ENCODE measurements around the gene PAIP2.

PAIP2 gene

GRCh38 chr5:139386050-139386438, 44.4 kb downstream of the PAIP2 start:
- no peak overlapping the region for H3K27ac ChIP-seq
- TF ChIP-seq CTCF (conservative IDR thresholded peaks at IDR 0.05) = no peak

GRCh38 chr5:139386956-139387355, 45.3 kb downstream of the PAIP2 start:
- H3K27ac ChIP-seq = peak overlapping the region; percentile 85

- peak overlapping the region; percentile 85 for H3K27ac ChIP-seq
- TF ChIP-seq CTCF (conservative IDR thresholded peaks at IDR 0.05) = no peak
Observed at GRCh38 chr5:139387611-139388197, 46.0 kb downstream of the PAIP2 start.

- peak overlapping the region; percentile 85 for H3K27ac ChIP-seq
- TF ChIP-seq CTCF (conservative IDR thresholded peaks at IDR 0.05) = no peak
Observed at GRCh38 chr5:139388198-139388821, 46.7 kb downstream of the PAIP2 start.

GRCh38 chr5:139389701-139390638, 48.3 kb downstream of the PAIP2 start, which contains the start of gene MZB1:
Gene MZB1 (minus strand): TSS chr5:139389913. CDS start chr5:139389856, 57 bp downstream.
- H3K27ac ChIP-seq = peak within 1 kb of the TSS; percentile 85
- TF ChIP-seq CTCF (conservative IDR thresholded peaks at IDR 0.05) = no peak

- TF ChIP-seq CTCF (conservative IDR thresholded peaks at IDR 0.05) = no peak
- peak overlapping the region; percentile 61; the same call in 1 of the 2 replicates for H3K27ac ChIP-seq
Observed at GRCh38 chr5:139390639-139391569, 49.2 kb downstream of the PAIP2 start.

GRCh38 chr5:139391570-139392323, 50.1 kb downstream of the PAIP2 start:
- peak overlapping the region; percentile 61 for H3K27ac ChIP-seq
- TF ChIP-seq CTCF (conservative IDR thresholded peaks at IDR 0.05) = no peak
